Measurements from ENCODE around the gene SLC9A9. TPM values are rescaled to one million over a fixed set of nuclear protein-coding genes. Genes with fewer than 3 reads are reported as not detected.

SLC9A9 gene
- total RNA-seq, 4 donors from 2014 or later: 7.8 to 19.6 (median 13.4) TPM

GRCh38 chr3:143821862-143822261, 26.4 kb downstream of the SLC9A9 start:
- WGBS, 2 donors: 68 to 69% methylated on average over 4 of the region's 4 CpGs
- Histone ChIP-seq H3K4me3 (replicated peaks in 1 of 3) (no peak overlapping the region), H3K27me3 (no peaks in the 10 kb centered on the region), H3K27ac (no peak overlapping the region), H3K4me1 (peaks cover 5 to 12% of the 10 kb centered on the region in 2 donors), H3K9me3 (no peaks in the 10 kb centered on the region), H3K36me3 (no peaks in the 10 kb centered on the region)
- TF ChIP-seq, protein P1, sequence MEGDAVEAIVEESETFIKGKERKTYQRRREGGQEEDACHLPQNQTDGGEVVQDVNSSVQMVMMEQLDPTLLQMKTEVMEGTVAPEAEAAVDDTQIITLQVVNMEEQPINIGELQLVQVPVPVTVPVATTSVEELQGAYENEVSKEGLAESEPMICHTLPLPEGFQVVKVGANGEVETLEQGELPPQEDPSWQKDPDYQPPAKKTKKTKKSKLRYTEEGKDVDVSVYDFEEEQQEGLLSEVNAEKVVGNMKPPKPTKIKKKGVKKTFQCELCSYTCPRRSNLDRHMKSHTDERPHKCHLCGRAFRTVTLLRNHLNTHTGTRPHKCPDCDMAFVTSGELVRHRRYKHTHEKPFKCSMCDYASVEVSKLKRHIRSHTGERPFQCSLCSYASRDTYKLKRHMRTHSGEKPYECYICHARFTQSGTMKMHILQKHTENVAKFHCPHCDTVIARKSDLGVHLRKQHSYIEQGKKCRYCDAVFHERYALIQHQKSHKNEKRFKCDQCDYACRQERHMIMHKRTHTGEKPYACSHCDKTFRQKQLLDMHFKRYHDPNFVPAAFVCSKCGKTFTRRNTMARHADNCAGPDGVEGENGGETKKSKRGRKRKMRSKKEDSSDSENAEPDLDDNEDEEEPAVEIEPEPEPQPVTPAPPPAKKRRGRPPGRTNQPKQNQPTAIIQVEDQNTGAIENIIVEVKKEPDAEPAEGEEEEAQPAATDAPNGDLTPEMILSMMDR (IDR thresholded peaks at IDR 0.05): no peak
- TF ChIP-seq POLR2A (IDR thresholded peaks at IDR 0.05): no peak
- no peak for DNase-seq
- intact Hi-C loops (cut with DNase I): no loop called here

DNA sequence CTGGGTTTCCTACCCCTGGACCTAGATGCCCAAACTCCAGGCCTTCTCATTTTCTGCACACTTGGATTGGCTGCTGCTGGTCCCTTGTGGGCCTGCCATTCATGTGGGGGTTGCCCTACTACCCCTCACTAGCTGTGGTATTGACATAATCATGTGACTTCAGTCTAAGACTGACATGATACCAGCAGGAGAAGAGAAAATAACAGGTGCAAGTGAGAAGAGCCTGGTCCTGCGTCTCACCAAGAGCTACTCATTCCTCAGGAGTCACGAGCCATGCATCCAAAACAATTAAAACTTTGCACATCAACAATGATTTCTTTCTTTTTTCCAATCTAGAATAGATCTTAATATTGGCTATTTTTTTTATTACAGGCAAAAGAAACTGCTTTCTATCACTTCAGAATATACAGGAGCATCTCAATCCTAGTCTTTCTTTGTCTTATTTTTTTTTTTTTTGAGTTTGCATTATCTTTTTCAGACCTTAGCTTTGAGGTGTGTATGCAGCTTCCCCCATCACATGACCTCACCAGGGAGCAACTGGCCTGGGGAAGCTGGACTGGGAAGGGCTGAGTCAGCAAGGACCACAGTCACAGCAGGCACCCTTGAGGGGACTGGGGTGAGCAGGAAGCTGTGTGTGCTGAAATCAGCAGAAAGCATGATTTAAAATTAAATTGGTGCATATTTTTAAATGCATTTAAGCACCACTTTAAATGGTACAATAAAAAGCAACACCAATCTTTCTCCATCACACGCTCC, 27.6 kb downstream of the SLC9A9 start:
- no peak overlapping the region for H3K27ac ChIP-seq
- DNase-seq: no peak

DNA sequence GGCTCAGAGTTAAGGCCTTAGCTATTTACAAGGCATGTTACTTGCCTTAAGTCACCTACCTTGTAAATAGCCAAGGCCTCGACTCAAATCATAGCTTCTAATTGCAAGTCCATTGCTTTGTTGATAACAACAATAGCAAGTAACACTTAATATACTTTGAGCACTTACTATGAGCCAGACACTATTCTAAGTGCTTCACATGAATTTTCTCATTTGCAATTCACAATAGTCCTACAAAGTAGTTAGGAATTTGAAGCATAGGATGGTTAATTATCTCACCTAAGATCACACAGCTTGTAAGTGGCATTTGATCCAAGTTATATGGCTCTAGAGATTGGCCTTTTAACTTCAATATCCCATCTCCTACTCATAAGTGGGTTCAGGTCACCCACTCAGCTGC, 28.4 kb downstream of the SLC9A9 start:
- intact Hi-C loops (cut with DNase I): no loop called here
- DNase-seq: no peak
- Histone ChIP-seq H3K4me3 (replicated peaks in 1 of 3) (no peak overlapping the region), H3K27me3 (no peaks in the 10 kb centered on the region), H3K36me3 (no peaks in the 10 kb centered on the region), H3K4me1 (peaks cover under 1 to 5% of the 10 kb centered on the region in 2 donors), H3K27ac (no peak overlapping the region), H3K9me3 (no peaks in the 10 kb centered on the region)
- WGBS, 2 donors: 81 to 96% methylated on average over 1 of the region's 1 CpG
- TF ChIP-seq POLR2A (IDR thresholded peaks at IDR 0.05): no peak

More for the DNA sequence above, 27.6 kb downstream of the SLC9A9 start:
- WGBS, 2 donors: 72 to 81% methylated on average over 3 of the region's 3 CpGs
- TF ChIP-seq, protein P1 (IDR thresholded peaks at IDR 0.05): no peak
- no peak for TF ChIP-seq POLR2A (IDR thresholded peaks at IDR 0.05)
- no peaks in the 10 kb centered on the region for H3K9me3 ChIP-seq
- peaks cover 5 to 12% of the 10 kb centered on the region in 2 donors for H3K4me1 ChIP-seq
- H3K4me3 ChIP-seq (replicated peaks in 1 of 3): no peak overlapping the region
- intact Hi-C loops (cut with DNase I): no loop called here
- H3K36me3 ChIP-seq: no peaks in the 10 kb centered on the region
- H3K27me3 ChIP-seq: no peaks in the 10 kb centered on the region

GRCh38 chr3:143814443-143814889, 33.8 kb downstream of the SLC9A9 start:
- H3K9me3 ChIP-seq: no peaks in the 10 kb centered on the region
- H3K4me1 ChIP-seq: peaks cover 15 to 23% of the 10 kb centered on the region in 2 donors
- no peak overlapping the region for H3K4me3 ChIP-seq (replicated peaks in 1 of 3)
- TF ChIP-seq, protein P1 (IDR thresholded peaks at IDR 0.05): no peak
- no peak for TF ChIP-seq POLR2A (IDR thresholded peaks at IDR 0.05)
- H3K36me3 ChIP-seq: no peaks in the 10 kb centered on the region
- intact Hi-C loops (cut with DNase I): no loop called here
- no peaks in the 10 kb centered on the region for H3K27me3 ChIP-seq
- no peak for DNase-seq
- H3K27ac ChIP-seq: no peak overlapping the region
- 80 to 86% methylated on average over 3 of the region's 3 CpGs for WGBS, 2 donors

- intact Hi-C loops (cut with DNase I): no loop called here
- TF ChIP-seq POLR2A (IDR thresholded peaks at IDR 0.05): no peak
- TF ChIP-seq, protein P1 (IDR thresholded peaks at IDR 0.05): no peak
- Histone ChIP-seq H3K27ac (no peak overlapping the region), H3K4me3 (replicated peaks in 1 of 3) (no peak overlapping the region), H3K27me3 (no peaks in the 10 kb centered on the region), H3K9me3 (no peaks in the 10 kb centered on the region), H3K4me1 (peaks cover 26 to 28% of the 10 kb centered on the region in 2 donors), H3K36me3 (no peaks in the 10 kb centered on the region)
- WGBS, 2 donors: 71 to 76% methylated on average over 3 of the region's 3 CpGs
- DNase-seq: no peak
Observed at GRCh38 chr3:143812481-143812880, 35.8 kb downstream of the SLC9A9 start.

Data from thyroid gland (tissue), 4 donors.